Measurements from ENCODE around the gene CPAMD8. TPM values are rescaled to one million over a fixed set of nuclear protein-coding genes. Genes with fewer than 3 reads are reported as not detected.

The CPAMD8 gene
- total and polyA plus RNA-seq, 2 of the 8 experiments (the other 6 are each of a cell fraction or from before 2014, with no cell fraction given): 6.1 to 9.2 TPM

DNA sequence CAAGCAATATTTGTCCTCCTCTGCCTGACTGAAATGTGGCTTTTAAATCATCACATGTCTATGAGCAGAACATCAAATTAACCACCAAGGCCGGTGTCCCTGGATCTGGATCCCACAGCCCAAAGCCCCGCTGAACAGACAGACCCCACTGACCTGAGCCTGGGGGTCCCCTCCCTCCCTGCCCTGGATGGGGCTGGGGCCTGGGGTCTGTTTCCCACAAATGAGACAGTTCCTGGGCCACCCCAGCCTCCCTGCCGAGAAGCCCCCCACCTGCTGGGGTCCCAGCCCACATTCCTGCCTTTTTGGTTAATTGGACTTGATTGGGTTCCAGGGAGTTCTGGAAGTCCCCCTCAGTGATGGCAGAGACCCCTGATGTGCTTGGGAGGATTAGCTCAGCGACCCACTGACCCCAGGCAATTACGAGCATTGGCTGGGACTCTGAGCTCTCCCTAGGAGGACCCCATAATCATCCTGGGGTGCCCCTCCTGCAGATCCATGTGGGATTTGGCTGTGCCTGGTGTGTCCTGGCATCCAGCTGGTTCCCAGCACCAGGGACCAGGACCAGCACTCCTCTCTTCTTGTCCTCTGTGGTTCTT is 19.4 kb upstream of the CPAMD8 start:
- no peak overlapping the region for H3K14ac ChIP-seq (ENCODE audit: insufficient read length)
- H3K18ac ChIP-seq (ENCODE audit: extremely low read depth, low read length): no peak overlapping the region
- H2BK5ac ChIP-seq (ENCODE audit: low read depth, low read length): no peak overlapping the region
- no peaks in the 10 kb centered on the region for H3K79me1 ChIP-seq (ENCODE audit: low read depth, low read length)
- H3K4me2 ChIP-seq (ENCODE audit: insufficient read depth in 1 of 2, low read depth in 2 of 2, low read length in 2 of 2): no peak overlapping the region
- no peaks in the 10 kb centered on the region for H3K23me2 ChIP-seq (ENCODE audit: low read depth, low read length)
- no peak overlapping the region for H3K4ac ChIP-seq (replicated peaks; ENCODE audit: insufficient read length, low read depth, low read length)
- no peak overlapping the region for H2BK15ac ChIP-seq (ENCODE audit: low read length)
- H3K27me3 ChIP-seq (replicated peaks in 1 of 4; ENCODE audit: control insufficient read depth in 3 of 4, extremely low read depth in 1 of 4, insufficient read depth in 3 of 4, low read length in 3 of 4): no peaks in the 10 kb centered on the region
- peaks cover 5 to 18% (median 12%) of the 10 kb centered on the region in 4 experiments; a peak in 6 of 8 replicates for H3K36me3 ChIP-seq (ENCODE audit: control insufficient read depth in 2 of 4, insufficient read depth in 4 of 4, low read length in 3 of 4)
- no peak overlapping the region for H2AK5ac ChIP-seq (ENCODE audit: low read depth, low read length)
- H4K91ac ChIP-seq (replicated peaks; ENCODE audit: insufficient read length, low read length): no peak overlapping the region
- H3K79me2 ChIP-seq (ENCODE audit: control insufficient read depth in 1 of 2, insufficient read depth in 2 of 2, low read length in 2 of 2): no peaks in the 10 kb centered on the region
- H2AFZ ChIP-seq (ENCODE audit: low read length): no peak overlapping the region
- no peak overlapping the region for H3K4me3 ChIP-seq (ENCODE audit: extremely low read depth in 1 of 4, insufficient read depth in 2 of 4, low read depth in 3 of 4, low read length in 4 of 4)
- H3K9me3 ChIP-seq (ENCODE audit: insufficient read depth in 2 of 2, low read depth in 1 of 2, low read length in 1 of 2): no peaks in the 10 kb centered on the region
- H3K56ac ChIP-seq (replicated peaks; ENCODE audit: insufficient read length, low read depth, low read length): no peak overlapping the region
- WGBS, 2 experiments (ENCODE audit: extremely low coverage in 1 of 2, insufficient coverage in 1 of 2, insufficient read length in 1 of 2, insufficient replicate concordance in 2 of 2, low coverage in 1 of 2, low lambda C conversion rate in 2 of 2, missing lambda C conversion rate in 1 of 2): 86% methylated on average over 4 of the region's 5 CpGs; no CpG with 5 or more reads in 1 of the 2 experiments
- no peak overlapping the region for H4K8ac ChIP-seq (ENCODE audit: extremely low read depth, insufficient read depth, low read length)
- H3K4me1 ChIP-seq (replicated peaks in 1 of 4; ENCODE audit: control insufficient read depth in 3 of 4, insufficient read depth in 4 of 4, low read length in 3 of 4): no peaks in the 10 kb centered on the region
- no peak overlapping the region for H2BK120ac ChIP-seq (replicated peaks; ENCODE audit: low read depth, low read length)
- H4K20me1 ChIP-seq (replicated peaks in 1 of 2; ENCODE audit: control insufficient read depth in 1 of 2, insufficient read depth in 2 of 2, low read length in 2 of 2): peaks cover 0 to 2% of the 10 kb centered on the region in 2 experiments
- no peak for FAIRE-seq
- POLR2A ChIA-PET (ENCODE audit: partially characterized antibody): interaction anchor here (0.6 kb wide), 1 partner anchor 18 kb away, joined by 3 read pairs; no protein-coding TSS in a partner anchor
- H3K9ac ChIP-seq (replicated peaks in 1 of 4; ENCODE audit: extremely low read depth in 1 of 4, low read depth in 3 of 4, low read length in 3 of 4): no peak overlapping the region
- H4K5ac ChIP-seq (ENCODE audit: insufficient read length, low read depth, low read length): no peak overlapping the region
- no peak overlapping the region for H3K23ac ChIP-seq (ENCODE audit: insufficient read length)
- no peak for DNase-seq (ENCODE audit: low read depth in 1 of 2, low spot score in 2 of 2)
- H2BK12ac ChIP-seq (ENCODE audit: low read depth, low read length): no peak overlapping the region
- no peak overlapping the region for H2BK20ac ChIP-seq (ENCODE audit: low read length)
- no peak overlapping the region for H3K27ac ChIP-seq (ENCODE audit: low read depth, low read length)
- CTCF ChIA-PET (ENCODE audit: partially characterized antibody): no interaction called here
- TF ChIP-seq CTCF (IDR thresholded peaks at IDR 0.05; ENCODE audit: control extremely low read depth in 1 of 3, insufficient read depth in 1 of 3, low read depth in 1 of 3, low read length in 3 of 3) (no peak), TAF7 (optimal IDR thresholded peaks at IDR 0.05; ENCODE audit: borderline replicate concordance, low read depth, low read length) (no peak), JUN (IDR thresholded peaks at IDR 0.05; ENCODE audit: low read depth, low read length) (no peak), RAD21 (IDR thresholded peaks at IDR 0.05 in 1 of 2, conservative IDR thresholded peaks at IDR 0.05 in 1 of 2; ENCODE audit: low read depth in 2 of 2, low read length in 2 of 2) (no peak), RFX5 (IDR thresholded peaks at IDR 0.05; ENCODE audit: borderline replicate concordance, low read depth, low read length) (no peak), RBBP5 (IDR thresholded peaks at IDR 0.05; ENCODE audit: borderline replicate concordance, low read depth, low read length) (no peak), CTBP2 (IDR thresholded peaks at IDR 0.05; ENCODE audit: borderline replicate concordance, insufficient read depth, insufficient read length, low read length) (no peak), RNF2 (IDR thresholded peaks at IDR 0.05; ENCODE audit: borderline replicate concordance, low read depth, low read length, missing control alignments, poor library complexity, severe bottlenecking) (no peak), FOSL1 (IDR thresholded peaks at IDR 0.05; ENCODE audit: insufficient read depth, low read depth, low read length) (no peak)

Data from H1 (cell line).